Measurements from ENCODE around the gene TPCN1.

The TPCN1 gene

DNA sequence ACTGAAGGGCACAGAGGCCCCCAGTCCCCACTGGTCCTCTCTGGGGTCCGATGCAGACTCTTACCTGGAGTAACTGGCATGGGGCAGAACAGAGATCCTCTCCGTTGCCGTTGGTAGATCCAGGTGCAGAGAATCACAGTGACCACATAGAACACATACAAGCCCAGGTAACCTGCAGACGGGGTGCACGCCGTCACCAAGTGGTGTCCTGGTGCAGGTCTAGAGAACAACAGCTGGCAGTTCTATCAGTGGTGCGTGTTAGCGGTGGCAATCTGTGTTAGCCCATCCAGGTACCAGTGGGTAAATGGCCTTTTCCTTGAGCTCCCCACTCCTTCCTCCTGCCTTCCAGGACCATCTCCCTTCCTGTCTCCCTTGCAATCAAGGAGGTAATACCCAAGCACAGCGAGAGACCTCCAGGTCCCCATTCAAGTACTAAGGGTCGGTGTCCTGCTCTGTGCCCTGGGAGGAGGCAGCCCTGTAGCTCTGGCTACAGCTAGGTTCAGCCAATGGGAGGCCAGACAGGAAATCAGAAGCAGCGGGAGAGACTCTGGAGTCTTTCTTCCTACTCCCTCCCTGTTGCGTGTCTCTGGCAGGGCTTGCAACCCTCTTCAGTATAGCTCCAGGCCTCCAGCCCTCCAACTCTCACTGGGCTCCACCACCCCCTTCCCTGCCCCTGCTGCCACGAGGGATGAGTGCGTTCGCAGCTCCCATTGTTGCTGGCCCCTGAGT lies 97.8 kb downstream of the TPCN1 start:
- no peaks in the 10 kb centered on the region for H3K4me1 ChIP-seq (ENCODE audit: control insufficient read depth, insufficient read depth, low read length)
- H3K36me3 ChIP-seq (ENCODE audit: control insufficient read depth, insufficient read depth, low read length), result peaks cover 17% of the 10 kb centered on the region
- no peak overlapping the region for H3K9ac ChIP-seq (ENCODE audit: low read length)

DNA sequence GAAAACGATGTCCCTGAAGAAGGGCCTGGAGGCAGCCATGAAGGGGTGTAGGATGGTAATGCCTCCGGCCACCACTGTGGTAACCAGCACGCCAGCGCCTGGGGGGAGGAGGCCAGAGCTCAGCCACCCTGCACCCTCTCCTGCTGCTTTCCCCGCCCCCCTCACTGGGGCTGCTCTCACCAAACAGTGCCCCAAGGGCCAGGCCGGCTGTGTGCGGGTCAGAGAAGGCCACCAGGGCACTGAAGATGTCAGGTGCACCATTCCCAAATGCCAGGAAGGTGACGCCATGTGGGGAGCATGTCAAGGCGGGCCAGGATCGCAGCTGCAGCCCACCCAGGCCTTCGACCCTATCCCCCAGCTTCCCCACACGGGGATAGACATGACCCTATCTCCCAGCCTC lies 99.1 kb downstream of the TPCN1 start:
- Histone ChIP-seq H3K36me3 (ENCODE audit: control insufficient read depth, insufficient read depth, low read length) (peaks cover 17% of the 10 kb centered on the region), H3K4me3 (ENCODE audit: low read depth, low read length) (no peak overlapping the region), H3K27ac (ENCODE audit: low read depth, low read length) (no peak overlapping the region), H3K4me1 (ENCODE audit: control insufficient read depth, insufficient read depth, low read length) (no peaks in the 10 kb centered on the region), H3K9me3 (ENCODE audit: control insufficient read depth, insufficient read depth, low read depth, low read length) (no peaks in the 10 kb centered on the region), H3K9ac (ENCODE audit: low read length) (no peak overlapping the region), H3K27me3 (ENCODE audit: control insufficient read depth, insufficient read depth, low read length) (no peaks in the 10 kb centered on the region)

More for the DNA sequence above, 97.8 kb downstream of the TPCN1 start:
- no peaks in the 10 kb centered on the region for H3K27me3 ChIP-seq (ENCODE audit: control insufficient read depth, insufficient read depth, low read length)
- H3K27ac ChIP-seq (ENCODE audit: low read depth, low read length), result no peak overlapping the region
- no peak overlapping the region for H3K4me3 ChIP-seq (ENCODE audit: low read depth, low read length)
- H3K9me3 ChIP-seq (ENCODE audit: control insufficient read depth, insufficient read depth, low read depth, low read length), result no peaks in the 10 kb centered on the region

DNA sequence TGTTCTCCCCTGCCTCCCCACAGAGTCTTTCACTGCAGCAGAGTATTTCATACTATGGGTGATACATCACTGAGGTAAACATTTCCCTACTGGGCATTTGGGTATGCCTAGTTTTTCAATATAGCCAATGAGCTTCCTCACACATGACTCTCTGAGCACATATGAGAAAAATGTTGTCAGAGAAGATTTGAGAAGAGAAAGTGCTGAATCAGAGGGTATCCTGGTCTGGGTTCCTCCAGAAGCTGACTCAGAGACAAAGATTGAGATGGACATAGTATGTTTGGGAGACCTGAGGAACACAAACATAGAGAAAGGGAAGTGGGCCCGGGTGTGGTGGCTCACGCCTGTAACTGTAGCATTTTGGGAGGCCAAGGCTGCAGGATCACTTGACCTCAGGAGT lies 101.1 kb downstream of the TPCN1 start:
- Histone ChIP-seq H3K36me3 (ENCODE audit: control insufficient read depth, insufficient read depth, low read length) (peaks cover 13% of the 10 kb centered on the region), H3K4me1 (ENCODE audit: control insufficient read depth, insufficient read depth, low read length) (no peaks in the 10 kb centered on the region; the same call in 1 of the 2 replicates), H3K9ac (ENCODE audit: low read length) (no peak overlapping the region), H3K9me3 (ENCODE audit: control insufficient read depth, insufficient read depth, low read depth, low read length) (no peaks in the 10 kb centered on the region), H3K27me3 (ENCODE audit: control insufficient read depth, insufficient read depth, low read length) (no peaks in the 10 kb centered on the region), H3K4me3 (ENCODE audit: low read depth, low read length) (no peak overlapping the region), H3K27ac (ENCODE audit: low read depth, low read length) (no peak overlapping the region)

DNA sequence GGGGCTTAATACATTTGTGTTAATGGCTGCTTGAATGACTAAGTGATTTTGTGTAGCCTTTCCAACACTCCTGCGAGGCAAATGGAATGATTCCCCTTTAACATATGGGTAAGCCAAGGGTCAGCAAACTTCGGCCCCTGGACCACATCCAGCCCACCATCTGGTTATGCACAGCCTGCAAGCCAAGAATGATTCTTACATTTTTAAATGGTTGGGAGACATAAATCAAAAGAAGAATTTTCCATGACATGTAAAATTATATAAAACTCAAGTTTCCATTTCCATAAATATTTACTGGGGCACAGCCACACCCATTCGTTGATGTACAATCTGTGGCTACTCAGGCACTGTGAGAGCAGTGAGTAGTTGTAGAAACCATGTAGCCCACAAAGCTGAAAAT lies 104.7 kb downstream of the TPCN1 start:
- Histone ChIP-seq H3K9me3 (ENCODE audit: control insufficient read depth, insufficient read depth, low read depth, low read length) (no peaks in the 10 kb centered on the region), H3K36me3 (ENCODE audit: control insufficient read depth, insufficient read depth, low read length) (peaks cover 3% of the 10 kb centered on the region; the same call in 1 of the 2 replicates), H3K27ac (ENCODE audit: low read depth, low read length) (no peak overlapping the region), H3K27me3 (ENCODE audit: control insufficient read depth, insufficient read depth, low read length) (no peaks in the 10 kb centered on the region), H3K4me1 (ENCODE audit: control insufficient read depth, insufficient read depth, low read length) (no peaks in the 10 kb centered on the region; the same call in 1 of the 2 replicates), H3K4me3 (ENCODE audit: low read depth, low read length) (no peak overlapping the region), H3K9ac (ENCODE audit: low read length) (no peak overlapping the region)

DNA sequence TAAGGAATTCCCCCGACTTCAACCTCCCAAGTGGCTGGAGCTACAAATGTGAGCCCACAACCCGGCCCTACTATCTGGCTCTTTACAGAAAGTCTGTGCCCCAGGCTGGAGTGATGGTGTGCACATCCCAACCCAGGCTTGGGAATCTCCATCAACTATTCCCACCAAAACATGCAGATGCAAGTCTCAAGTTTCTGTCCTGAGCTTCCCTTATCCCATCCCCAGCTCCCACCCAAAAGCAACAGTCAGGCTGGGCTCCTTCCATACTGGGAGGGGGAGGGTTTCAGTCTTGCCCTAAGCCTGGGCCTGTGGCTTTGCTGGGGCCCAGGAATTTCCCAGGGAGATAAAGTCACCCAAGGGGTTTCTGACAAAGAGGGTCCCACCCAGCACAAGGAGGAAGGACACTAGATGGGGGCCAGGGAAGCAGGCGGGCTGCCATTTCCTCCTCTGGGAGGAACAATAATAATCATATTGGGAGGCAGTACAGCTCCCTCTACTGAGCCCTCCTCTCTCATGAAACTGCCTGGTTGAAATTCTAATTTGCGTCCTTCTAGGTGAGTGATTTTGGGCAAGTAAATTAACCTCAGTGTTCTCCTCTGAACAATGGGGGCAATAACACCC lies 105.6 kb downstream of the TPCN1 start:
- no peak overlapping the region for H3K4me3 ChIP-seq (ENCODE audit: low read depth, low read length)
- H3K36me3 ChIP-seq (ENCODE audit: control insufficient read depth, insufficient read depth, low read length), result peaks cover 4% of the 10 kb centered on the region; the same call in 1 of the 2 replicates
- H3K4me1 ChIP-seq (ENCODE audit: control insufficient read depth, insufficient read depth, low read length), result no peaks in the 10 kb centered on the region; the same call in 1 of the 2 replicates
- H3K9ac ChIP-seq (ENCODE audit: low read length), result no peak overlapping the region
- H3K9me3 ChIP-seq (ENCODE audit: control insufficient read depth, insufficient read depth, low read depth, low read length), result no peaks in the 10 kb centered on the region
- no peak overlapping the region for H3K27ac ChIP-seq (ENCODE audit: low read depth, low read length)
- no peaks in the 10 kb centered on the region for H3K27me3 ChIP-seq (ENCODE audit: control insufficient read depth, insufficient read depth, low read length)

DNA sequence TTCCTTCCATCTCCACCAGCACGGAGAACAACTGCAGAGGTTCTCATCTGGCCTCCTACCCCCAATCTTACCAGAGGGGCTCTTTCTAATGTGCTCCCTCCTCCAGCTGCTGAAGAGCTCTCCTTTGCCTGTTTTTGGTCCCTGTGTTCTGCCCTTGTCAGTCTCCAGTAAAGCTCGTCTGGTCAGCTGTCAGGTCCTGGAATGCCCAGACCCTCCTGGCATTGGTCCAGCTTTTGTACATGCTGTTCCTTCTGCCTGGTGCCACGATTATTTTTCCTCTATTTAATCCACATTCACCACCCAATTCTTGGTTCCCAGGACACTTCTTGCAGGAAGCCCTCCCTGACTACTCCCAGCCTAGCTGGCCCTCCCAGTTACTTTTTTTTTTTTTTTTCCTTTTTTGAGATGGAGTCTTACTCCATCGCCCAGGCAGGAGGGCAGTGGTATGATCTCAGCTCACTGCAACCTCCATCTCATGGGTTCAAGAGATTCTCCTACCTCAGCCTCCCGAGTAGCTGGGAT lies 107.2 kb downstream of the TPCN1 start:
- Histone ChIP-seq H3K36me3 (ENCODE audit: control insufficient read depth, insufficient read depth, low read length) (peaks cover 8% of the 10 kb centered on the region; the same call in 1 of the 2 replicates), H3K9me3 (ENCODE audit: control insufficient read depth, insufficient read depth, low read depth, low read length) (no peaks in the 10 kb centered on the region)

DNA sequence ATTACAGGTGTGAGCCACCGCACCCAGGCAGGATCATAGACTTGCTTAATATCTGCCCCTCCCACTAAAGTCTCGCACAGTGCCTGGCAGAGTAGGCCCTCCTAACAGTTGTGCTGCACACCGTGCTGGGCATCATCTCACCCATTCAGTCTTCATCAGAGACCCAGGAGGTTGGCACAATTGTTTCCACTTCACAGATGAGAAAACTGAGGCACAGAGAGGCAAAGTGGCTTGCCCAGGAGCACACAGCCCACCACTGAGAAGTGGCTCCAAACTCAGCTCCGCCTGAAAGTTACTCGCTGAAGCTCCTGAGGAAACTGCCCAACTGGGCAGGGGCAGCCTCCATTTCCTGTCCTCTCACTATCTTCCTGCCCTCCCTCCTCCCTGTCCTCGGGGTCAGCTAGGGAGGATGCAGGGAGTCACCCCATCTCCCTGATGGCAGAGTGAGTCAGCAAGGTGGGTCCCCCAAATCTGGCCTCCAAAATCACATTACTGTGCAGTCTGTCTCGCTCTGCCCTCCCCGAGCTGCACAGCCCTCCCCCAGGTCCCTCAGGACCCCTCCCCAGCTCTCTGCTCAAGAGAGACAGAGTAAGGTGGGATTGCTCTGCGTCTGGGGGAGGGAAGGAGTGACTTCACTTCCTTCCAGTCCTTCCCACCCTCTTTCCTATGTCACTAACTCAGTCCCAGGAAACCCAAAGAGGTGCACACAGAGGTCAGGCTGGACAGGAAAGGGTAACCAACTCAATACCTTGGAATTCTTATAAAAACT lies 107.9 kb downstream of the TPCN1 start:
- Histone ChIP-seq H3K4me3 (ENCODE audit: low read depth, low read length) (no peak overlapping the region), H3K9me3 (ENCODE audit: control insufficient read depth, insufficient read depth, low read depth, low read length) (no peaks in the 10 kb centered on the region), H3K27ac (ENCODE audit: low read depth, low read length) (no peak overlapping the region), H3K9ac (ENCODE audit: low read length) (no peak overlapping the region), H3K4me1 (ENCODE audit: control insufficient read depth, insufficient read depth, low read length) (peaks cover 5% of the 10 kb centered on the region; the same call in 1 of the 2 replicates), H3K36me3 (ENCODE audit: control insufficient read depth, insufficient read depth, low read length) (peaks cover 8% of the 10 kb centered on the region; the same call in 1 of the 2 replicates), H3K27me3 (ENCODE audit: control insufficient read depth, insufficient read depth, low read length) (peaks cover 5% of the 10 kb centered on the region)

More for the DNA sequence above, 107.2 kb downstream of the TPCN1 start:
- Histone ChIP-seq H3K4me3 (ENCODE audit: low read depth, low read length) (no peak overlapping the region), H3K9ac (ENCODE audit: low read length) (no peak overlapping the region), H3K27ac (ENCODE audit: low read depth, low read length) (no peak overlapping the region), H3K27me3 (ENCODE audit: control insufficient read depth, insufficient read depth, low read length) (no peaks in the 10 kb centered on the region), H3K4me1 (ENCODE audit: control insufficient read depth, insufficient read depth, low read length) (no peaks in the 10 kb centered on the region; the same call in 1 of the 2 replicates)

DNA sequence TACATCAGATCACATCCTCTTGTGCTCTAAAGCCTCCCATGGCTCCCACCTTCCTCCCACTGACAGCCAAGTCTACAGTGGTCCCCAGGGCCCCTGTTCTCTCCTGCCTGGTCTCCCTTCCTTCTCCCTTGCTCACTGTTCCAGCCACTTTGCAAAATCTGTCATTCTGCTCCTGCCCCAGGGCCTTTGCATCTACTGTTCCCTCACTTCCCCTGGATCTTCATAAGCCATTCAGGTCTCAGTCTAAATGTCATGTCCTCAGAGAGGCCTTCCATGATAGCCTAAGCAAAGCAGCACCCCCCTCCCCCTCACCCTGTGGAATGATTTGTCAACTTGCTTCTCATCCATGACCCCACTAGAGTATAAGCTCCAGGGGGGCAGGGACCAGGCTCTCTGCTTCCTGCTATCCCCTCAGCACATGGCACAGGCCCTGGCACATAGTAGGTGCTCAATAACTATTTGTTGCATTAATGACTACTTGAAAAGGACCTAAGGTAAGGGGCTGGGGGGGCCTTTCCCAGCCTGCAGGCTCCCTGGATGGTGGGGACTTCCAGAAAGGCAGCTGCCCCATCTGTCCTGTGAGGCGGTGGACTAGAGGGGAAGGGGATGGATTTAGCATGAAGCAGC lies 108.6 kb downstream of the TPCN1 start:
- H3K9me3 ChIP-seq (ENCODE audit: control insufficient read depth, insufficient read depth, low read depth, low read length), result no peaks in the 10 kb centered on the region
- H3K36me3 ChIP-seq (ENCODE audit: control insufficient read depth, insufficient read depth, low read length), result peaks cover 8% of the 10 kb centered on the region; the same call in 1 of the 2 replicates
- peaks cover 8% of the 10 kb centered on the region; the same call in 1 of the 2 replicates for H3K4me1 ChIP-seq (ENCODE audit: control insufficient read depth, insufficient read depth, low read length)
- no peak overlapping the region for H3K9ac ChIP-seq (ENCODE audit: low read length)
- H3K27me3 ChIP-seq (ENCODE audit: control insufficient read depth, insufficient read depth, low read length), result peaks cover 10% of the 10 kb centered on the region
- H3K4me3 ChIP-seq (ENCODE audit: low read depth, low read length), result no peak overlapping the region
- H3K27ac ChIP-seq (ENCODE audit: low read depth, low read length), result no peak overlapping the region

DNA sequence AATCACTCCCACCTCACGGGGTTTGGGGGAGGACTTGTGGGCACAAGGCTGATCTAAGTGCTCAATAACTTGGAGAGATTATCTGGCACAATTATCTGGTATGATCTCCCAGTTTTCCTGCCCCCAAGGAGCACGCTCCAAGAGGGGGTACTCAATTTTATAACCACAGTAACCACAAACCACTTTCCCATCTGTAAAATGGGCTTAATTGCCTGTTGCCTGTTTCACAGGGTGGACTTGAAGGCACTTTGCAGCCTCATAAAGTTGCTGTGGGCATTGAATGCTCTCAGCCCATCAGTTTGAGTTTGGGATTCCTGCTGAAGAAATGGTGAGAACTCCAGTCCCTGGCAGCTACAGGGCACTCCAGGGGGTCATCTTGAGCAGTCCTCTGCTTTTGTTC lies 109.2 kb downstream of the TPCN1 start:
- Histone ChIP-seq H3K9me3 (ENCODE audit: control insufficient read depth, insufficient read depth, low read depth, low read length) (no peaks in the 10 kb centered on the region), H3K36me3 (ENCODE audit: control insufficient read depth, insufficient read depth, low read length) (peaks cover 8% of the 10 kb centered on the region; the same call in 1 of the 2 replicates), H3K9ac (ENCODE audit: low read length) (no peak overlapping the region), H3K4me1 (ENCODE audit: control insufficient read depth, insufficient read depth, low read length) (peaks cover 8% of the 10 kb centered on the region; the same call in 1 of the 2 replicates), H3K27me3 (ENCODE audit: control insufficient read depth, insufficient read depth, low read length) (peaks cover 10% of the 10 kb centered on the region), H3K4me3 (ENCODE audit: low read depth, low read length) (no peak overlapping the region), H3K27ac (ENCODE audit: low read depth, low read length) (no peak overlapping the region)

DNA sequence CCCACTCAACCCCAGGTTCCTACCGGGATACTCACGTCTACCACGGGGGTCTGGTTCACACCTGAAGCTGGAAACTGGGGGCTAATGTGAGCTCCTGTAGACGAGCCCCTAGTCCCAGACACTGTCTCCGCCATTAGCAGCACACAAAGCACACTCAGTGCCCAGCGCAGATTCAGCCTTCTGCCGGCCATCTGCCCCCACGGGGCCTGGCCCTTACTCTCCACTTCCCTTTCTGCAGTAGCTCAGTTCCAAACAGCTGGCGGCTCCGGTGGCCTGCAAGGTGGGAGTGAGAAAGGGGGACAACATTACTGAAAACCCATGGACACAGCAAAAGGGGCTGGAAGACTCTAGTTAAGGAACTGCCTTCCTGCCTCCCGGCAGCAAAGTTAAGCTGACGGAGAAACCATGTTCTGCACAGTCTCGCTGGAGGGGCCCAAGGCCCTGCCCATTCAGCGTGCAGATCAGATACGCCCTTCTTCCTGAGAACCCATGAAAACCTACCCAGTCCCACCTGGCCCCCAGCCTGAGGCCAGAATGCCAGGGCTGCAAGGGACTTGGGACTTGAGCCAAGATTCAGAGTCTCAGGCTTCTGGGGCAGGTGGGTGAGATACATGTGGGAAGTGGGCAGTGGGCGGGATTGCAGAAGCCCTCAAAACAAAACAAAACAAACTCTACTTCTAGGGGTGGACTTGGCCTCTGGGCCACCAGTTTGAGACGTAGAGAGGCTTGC lies 111.6 kb downstream of the TPCN1 start:
- Histone ChIP-seq H3K4me3 (ENCODE audit: low read depth, low read length) (no peak overlapping the region), H3K27ac (ENCODE audit: low read depth, low read length) (no peak overlapping the region), H3K27me3 (ENCODE audit: control insufficient read depth, insufficient read depth, low read length) (peaks cover 10% of the 10 kb centered on the region), H3K9ac (ENCODE audit: low read length) (no peak overlapping the region), H3K4me1 (ENCODE audit: control insufficient read depth, insufficient read depth, low read length) (0 out of 2 replicates have a peak, but pooled peaks cover 8% of the 10 kb centered on the region), H3K9me3 (ENCODE audit: control insufficient read depth, insufficient read depth, low read depth, low read length) (no peaks in the 10 kb centered on the region), H3K36me3 (ENCODE audit: control insufficient read depth, insufficient read depth, low read length) (peaks cover 8% of the 10 kb centered on the region; the same call in 1 of the 2 replicates)

All from HUES6 (cell line).